HTERT RPE-1 (cell line): ENCODE data around the gene ACTA2.

Experiments used
- in situ Hi-C: fragments of 300-500 bp; cut with MboI; formaldehyde crosslinking; loops from 4 replicates; pipeline ENCODE4 v1.14.3; 2020; ENCODE audit warnings: low sequenced_read_pairs

Gene ACTA2

GRCh38 chr10:88981435-88981834 is 28.9 kb upstream of the ACTA2 start:
- in situ Hi-C loops: no loop called here

- in situ Hi-C loops: no loop called here
Measured at GRCh38 chr10:88980800-88981199, 28.2 kb upstream of the ACTA2 start.

- in situ Hi-C loops: no loop called here
Measured at GRCh38 chr10:88980247-88980646, 27.7 kb upstream of the ACTA2 start.

- in situ Hi-C loops: no loop called here
Measured at GRCh38 chr10:88979603-88980002, 27.0 kb upstream of the ACTA2 start.

- in situ Hi-C loops: no loop called here
Measured at GRCh38 chr10:88979153-88979562, 26.6 kb upstream of the ACTA2 start.

- in situ Hi-C loops: no loop called here
Measured at GRCh38 chr10:88978463-88978862, 25.9 kb upstream of the ACTA2 start.

GRCh38 chr10:88975377-88975720 is 22.8 kb upstream of the ACTA2 start:
- in situ Hi-C loops: no loop called here

- in situ Hi-C loops: no loop called here
Measured at GRCh38 chr10:88974446-88975376, 22.1 kb upstream of the ACTA2 start.

- in situ Hi-C loops: no loop called here
Measured at GRCh38 chr10:88974012-88974411, 21.4 kb upstream of the ACTA2 start.

GRCh38 chr10:88971221-88972061 is 18.9 kb upstream of the ACTA2 start:
- in situ Hi-C loops: no loop called here

GRCh38 chr10:88968391-88968790 is 15.8 kb upstream of the ACTA2 start:
- in situ Hi-C loops: no loop called here

- in situ Hi-C loops: no loop called here
Measured at GRCh38 chr10:88966797-88967196, 14.2 kb upstream of the ACTA2 start.

GRCh38 chr10:88964869-88965415 is 12.4 kb upstream of the ACTA2 start:
- in situ Hi-C loops: no loop called here

GRCh38 chr10:88964360-88964759 is 11.8 kb upstream of the ACTA2 start:
- in situ Hi-C loops: no loop called here

- in situ Hi-C loops: no loop called here
Measured at GRCh38 chr10:88963318-88963717, 10.7 kb upstream of the ACTA2 start.

- in situ Hi-C loops: no loop called here
Measured at GRCh38 chr10:88962336-88962735, 9.8 kb upstream of the ACTA2 start.

GRCh38 chr10:88961266-88961665 is 8.7 kb upstream of the ACTA2 start:
- in situ Hi-C loops: no loop called here

GRCh38 chr10:88960802-88961201 is 8.2 kb upstream of the ACTA2 start:
- in situ Hi-C loops: no loop called here

- in situ Hi-C loops: no loop called here
Measured at GRCh38 chr10:88958721-88959120, 6.1 kb upstream of the ACTA2 start.

GRCh38 chr10:88957381-88957780 is 4.8 kb upstream of the ACTA2 start:
- in situ Hi-C loops: no loop called here

- in situ Hi-C loops: no loop called here
Measured at GRCh38 chr10:88954458-88955083, 2.0 kb upstream of the ACTA2 start.
